Aorta (tissue), 5 donors: ENCODE data around the gene SCAMP3. TPM values are rescaled to one million over a fixed set of nuclear protein-coding genes. Genes with fewer than 3 reads are reported as not detected.

Experiments
- ATAC-seq: fragments of 200-7000 bp; cut with Tn5 transposase; one replicate; pipeline ENCODE4 v1.9.1; 2022; ENCODE audit warnings: moderate library complexity; ENCODE audit not compliant: low FRiP score
- DNase-seq, 2 donors: peaks; one replicate each; pipeline ENCODE4 v3.0.0-alpha.2; 2020
- H3K27ac ChIP-seq, 2 donors: one replicate each; pipeline ENCODE4 v1.5.1; 2013; ENCODE audit warnings: low read length in 2 of 2, mild to moderate bottlenecking in 2 of 2, moderate library complexity in 2 of 2, control low read depth in 1 of 2, inconsistent platforms in 1 of 2, low read depth in 1 of 2
- H3K27me3 ChIP-seq, 2 donors: one replicate each; pipeline ENCODE4 v1.6.1; 2013; ENCODE audit warnings: control low read depth in 1 of 2, low read length in 1 of 2, mild to moderate bottlenecking in 1 of 2, moderate library complexity in 1 of 2; ENCODE audit not compliant: insufficient read depth in 2 of 2, control insufficient read depth in 1 of 2
- H3K36me3 ChIP-seq, 2 donors: one replicate each; pipeline ENCODE4 v1.6.1; 2013; ENCODE audit warnings: control low read depth in 1 of 2, low read length in 1 of 2, mild to moderate bottlenecking in 1 of 2; ENCODE audit not compliant: insufficient read depth in 2 of 2, control insufficient read depth in 1 of 2
- H3K4me1 ChIP-seq, 2 donors: one replicate each; pipeline ENCODE4 v1.6.1; 2013; ENCODE audit warnings: low read length in 2 of 2, control low read depth in 1 of 2, mild to moderate bottlenecking in 1 of 2, moderate library complexity in 1 of 2; ENCODE audit not compliant: insufficient read depth in 2 of 2, control insufficient read depth in 1 of 2
- H3K4me3 ChIP-seq, 2 donors: one replicate each; pipeline ENCODE4 v1.5.1; 2013; ENCODE audit warnings: low read length in 2 of 2, control low read depth in 1 of 2, mild to moderate bottlenecking in 1 of 2
- H3K9me3 ChIP-seq: one replicate; pipeline ENCODE4 v1.6.1; 2013; ENCODE audit warnings: mild to moderate bottlenecking, low read length; ENCODE audit not compliant: control insufficient read depth
- WGBS, 2 donors: extraction: QIAGEN DNeasy Blood & Tissue Kit; methylation state at CpG; one replicate each; pipeline ENCODE4 v1.1.7; 2013; 5-methylcytosine and 5-hydroxymethylcytosine counted together
- intact Hi-C, 2 donors: fragments of 100-400 bp; cut with DNase I; formaldehyde crosslinking; loops; one replicate each; pipeline versions ENCODE4 v1.14.2 to v1.15.0; 2022
- polyA plus RNA-seq, 2 donors: library from polyadenylated mRNA; stranded (reverse); fragments of 200-250 nt; gene quantifications; one replicate each; pipeline ENCODE4 v1.2.3, GENCODE V29; 2013
- total RNA-seq, 2 donors: library from RNA; stranded (reverse); fragmentation: NEBNext Ultra II Directional; extraction: Animal tissue kit (Norgen Biotek cat#: 25700); gene quantifications; one replicate each; pipeline ENCODE4 v1.2.1, GENCODE V29; 2021
- donor health status: healthy with polysubstance abuse.
- donor health status: Bipolar disorder and iron deficiency.
- donor health status: DM: no; HTN: no; CAD: no.
- donor health status: DM: no; HTN: no; CAD: no.
- donor health status: DM: yes; HTN: yes; CAD: no.

SCAMP3 gene
- total and polyA plus RNA-seq, 4 donors: 11.9 to 46.8 (median 38.3) TPM

- Histone ChIP-seq H3K9me3 (no peaks in the 10 kb centered on the region), H3K27me3 (no peaks in the 10 kb centered on the region), H3K36me3 (peaks cover 2 to 20% of the 10 kb centered on the region in 2 donors), H3K27ac (no peak overlapping the region), H3K4me1 (no peaks in the 10 kb centered on the region), H3K4me3 (no peak overlapping the region)
- 78 to 81% methylated on average over 6 of the region's 6 CpGs for WGBS, 2 donors
- DNase-seq (no peak), ATAC-seq (no peak)
- intact Hi-C loops: no loop called here
Measured at GRCh38 chr1:155266553-155266952, 4.4 kb upstream of the SCAMP3 start.

- DNase-seq: no peak
- intact Hi-C loops: loop anchor here in 1 of 2 donors (5.0 kb wide), 1 partner anchor 59 kb away; the partner anchor contains the start of gene RUSC1
- Histone ChIP-seq H3K27ac (no peak overlapping the region), H3K27me3 (no peaks in the 10 kb centered on the region), H3K36me3 (peaks cover 2 to 10% of the 10 kb centered on the region in 2 donors), H3K4me3 (no peak overlapping the region), H3K9me3 (no peaks in the 10 kb centered on the region), H3K4me1 (no peaks in the 10 kb centered on the region)
- no peak for ATAC-seq
- 87 to 88% methylated on average over 11 of the region's 11 CpGs for WGBS, 2 donors
Measured at GRCh38 chr1:155263067-155263466, 907 bp upstream of the SCAMP3 start.

- Histone ChIP-seq H3K4me3 (peak overlapping the region; percentile 51 to 79), H3K27ac (peak overlapping the region; percentile 49 to 66), H3K27me3 (no peaks in the 10 kb centered on the region), H3K4me1 (no peaks in the 10 kb centered on the region), H3K36me3 (peaks cover 2 to 7% of the 10 kb centered on the region in 2 donors), H3K9me3 (no peaks in the 10 kb centered on the region)
- intact Hi-C loops: loop anchor here in 1 of 2 donors (5.0 kb wide), 1 partner anchor 61 kb away; the partner anchor contains the start of gene RUSC1
- DNase-seq: peak in 1 of 2 donors; percentile 48
- 1% methylated on average over 9 of the region's 9 CpGs for WGBS, 2 donors
- no peak for ATAC-seq
Measured at GRCh38 chr1:155261493-155261851, 688 bp downstream of the SCAMP3 start.

GRCh38 chr1:155260276-155260675 lies 1.9 kb downstream of the SCAMP3 start:
- Histone ChIP-seq H3K27ac (no peak overlapping the region), H3K27me3 (no peaks in the 10 kb centered on the region), H3K4me3 (no peak overlapping the region), H3K4me1 (no peaks in the 10 kb centered on the region), H3K36me3 (peaks cover 2 to 5% of the 10 kb centered on the region in 2 donors), H3K9me3 (no peaks in the 10 kb centered on the region)
- intact Hi-C loops: loop anchor here in 1 of 2 donors (5.0 kb wide), 1 partner anchor 62 kb away; the partner anchor contains the start of gene RUSC1
- no peak for ATAC-seq
- 92 to 98% methylated on average over 4 to 5 of the region's 5 CpGs for WGBS, 2 donors
- no peak for DNase-seq

- WGBS, 2 donors: 68 to 74% methylated on average over 20 of the region's 20 CpGs
- peaks cover 0 to 2% of the 10 kb centered on the region in 2 donors for H3K36me3 ChIP-seq
- H3K27me3 ChIP-seq: no peaks in the 10 kb centered on the region
- H3K27ac ChIP-seq: peak overlapping the region; percentile 8 to 97
- H3K4me1 ChIP-seq: no peaks in the 10 kb centered on the region
- DNase-seq (peak in 1 of 2 donors; percentile 78), ATAC-seq (no peak)
- H3K4me3 ChIP-seq: peak overlapping the region in 1 of 2 donors; percentile 53
- intact Hi-C loops: loop anchor here in 1 of 2 donors (10.0 kb wide), 1 partner anchor 389 kb away; no protein-coding TSS in a partner anchor
- H3K9me3 ChIP-seq: no peaks in the 10 kb centered on the region
Measured at GRCh38 chr1:155256058-155256852, 5.9 kb downstream of the SCAMP3 start.

- intact Hi-C loops: loop anchor here in 1 of 2 donors (10.0 kb wide), 1 partner anchor 389 kb away; no protein-coding TSS in a partner anchor
- peak; percentile 95 to 97 for DNase-seq
- H3K4me3 ChIP-seq: peak within 1 kb of the TSS; percentile 57 to 63
- H3K4me1 ChIP-seq: no peaks in the 10 kb centered on the region
- H3K27ac ChIP-seq: peak within 1 kb of the TSS; percentile 32 to 97
- peak; percentile 94 for ATAC-seq
- no peaks in the 10 kb centered on the region for H3K27me3 ChIP-seq
- H3K9me3 ChIP-seq: no peaks in the 10 kb centered on the region
- WGBS, 2 donors: 0% methylated on average over 39 to 54 of the region's 54 CpGs
- peaks cover 0 to 2% of the 10 kb centered on the region in 2 donors for H3K36me3 ChIP-seq
Measured at GRCh38 chr1:155255243-155256007, 6.7 kb downstream of the SCAMP3 start, which contains the start of gene ENTREP3. Gene ENTREP3, minus strand, starts transcription at chr1:155255483. Its CDS starts 606 bp downstream, at chr1:155254877.

GRCh38 chr1:155254714-155255242 lies 7.4 kb downstream of the SCAMP3 start:
- intact Hi-C loops: loop anchor here (5.0 to 10.0 kb wide), 3 partner anchors 68 to 390 kb away; partner anchors contain the start of gene RUSC1 (in 1 of the 2)
- Histone ChIP-seq H3K4me1 (no peaks in the 10 kb centered on the region), H3K4me3 (peak overlapping the region; percentile 57 to 63), H3K27me3 (no peaks in the 10 kb centered on the region), H3K36me3 (peaks cover 0 to 2% of the 10 kb centered on the region in 2 donors), H3K27ac (peak overlapping the region; percentile 32 to 72), H3K9me3 (no peaks in the 10 kb centered on the region)
- WGBS, 2 donors: 1% methylated on average over 30 to 35 of the region's 35 CpGs
- ATAC-seq: peak; percentile 49
- peak; percentile 73 to 88 for DNase-seq

GRCh38 chr1:155254228-155254713 lies 7.9 kb downstream of the SCAMP3 start:
- no peaks in the 10 kb centered on the region for H3K4me1 ChIP-seq
- H3K9me3 ChIP-seq: no peaks in the 10 kb centered on the region
- H3K4me3 ChIP-seq: peak overlapping the region; percentile 57 to 63
- H3K27me3 ChIP-seq: no peaks in the 10 kb centered on the region
- ATAC-seq (no peak), DNase-seq (peak in 1 of 2 donors; percentile 77)
- WGBS, 2 donors: 3 to 5% methylated on average over 12 of the region's 12 CpGs
- peaks cover 0 to 2% of the 10 kb centered on the region in 2 donors for H3K36me3 ChIP-seq
- intact Hi-C loops: loop anchor here (5.0 to 10.0 kb wide), 3 partner anchors 68 to 391 kb away; partner anchors contain the start of gene RUSC1 (in 1 of the 2)
- peak overlapping the region in 1 of 2 donors; percentile 72 for H3K27ac ChIP-seq
